Glutamatergic neuron (in vitro differentiated cells): ENCODE measurements around the gene SMCO4. TPM values are rescaled to one million over a fixed set of nuclear protein-coding genes. Genes with fewer than 3 reads are reported as not detected.
"Not testable (repeated sequence)": the region's sequence is repeated elsewhere in the genome, so short reads cannot be mapped to it uniquely, and the experiment has no call there.

Experiments used
- DNase-seq: peaks from one replicate; pipeline ENCODE4 v3.0.0; 2022
- H3K27ac Mint-ChIP-seq: one replicate; pipeline ENCODE4 v1.8.0; 2020; ENCODE audit warnings: mild to moderate bottlenecking, mixed read lengths, inconsistent platforms; ENCODE audit not compliant: unreplicated experiment
- H3K27me3 Mint-ChIP-seq: one replicate; pipeline ENCODE4 v1.8.0; 2020; ENCODE audit warnings: mild to moderate bottlenecking, moderate library complexity, mixed read lengths, inconsistent platforms; ENCODE audit not compliant: unreplicated experiment
- H3K36me3 Mint-ChIP-seq: one replicate; pipeline ENCODE4 v1.8.0; 2020; ENCODE audit warnings: mild to moderate bottlenecking, mixed read lengths, inconsistent platforms; ENCODE audit not compliant: unreplicated experiment
- H3K4me1 Mint-ChIP-seq: one replicate; pipeline ENCODE4 v1.8.0; 2020; ENCODE audit warnings: mild to moderate bottlenecking, low read depth, mixed read lengths, inconsistent platforms; ENCODE audit not compliant: unreplicated experiment
- H3K4me3 Mint-ChIP-seq: one replicate; pipeline ENCODE4 v1.8.0; 2020; ENCODE audit warnings: mild to moderate bottlenecking, mixed read lengths, inconsistent platforms; ENCODE audit not compliant: unreplicated experiment
- H3K9me3 Mint-ChIP-seq: one replicate; pipeline ENCODE4 v1.8.0; 2020; ENCODE audit warnings: mild to moderate bottlenecking, moderate library complexity, mixed read lengths, inconsistent platforms; ENCODE audit not compliant: unreplicated experiment
- total RNA-seq: library from RNA; stranded (reverse); fragmentation: NEBNext Ultra II Directional; extraction: Animal tissue kit (Norgen Biotek cat#: 25700); gene quantifications from one replicate; pipeline ENCODE4 v1.2.1, GENCODE V29; 2021; ENCODE audit not compliant: unreplicated experiment
- TF ChIP-seq, protein P1 (sequence below): fragments of 200-600 bp; sonication (generic); IDR thresholded peaks from one replicate; pipeline ENCODE4 v1.5.0; 2021; ENCODE audit not compliant: partially characterized antibody, unreplicated experiment

Gene SMCO4
- total RNA-seq, 1 donor from 2014 or later, result 3.0 TPM

DNA sequence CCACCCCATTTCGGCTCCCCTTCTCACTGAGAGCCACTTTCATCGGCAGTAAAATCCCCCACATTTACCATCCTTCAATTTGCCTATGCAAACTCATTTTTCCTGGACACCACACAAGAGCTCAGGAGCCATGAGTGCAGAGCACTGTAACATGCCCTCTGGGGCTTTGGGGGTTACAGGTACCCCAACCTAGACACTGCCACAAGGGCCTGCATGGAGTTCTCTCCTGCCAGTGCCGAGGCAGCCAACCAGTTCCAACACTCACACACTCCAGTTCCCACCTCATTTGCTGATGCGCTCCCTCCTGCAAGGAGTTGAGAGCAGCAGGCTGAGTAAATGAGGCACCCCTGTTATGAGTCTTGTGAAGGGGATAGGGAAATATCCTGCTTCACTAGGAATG is 76.1 kb downstream of the SMCO4 start:
- no peak overlapping the region for H3K27ac Mint-ChIP-seq
- H3K4me1 Mint-ChIP-seq, result peaks cover 3% of the 10 kb centered on the region
- H3K27me3 Mint-ChIP-seq, result peaks cover 2% of the 10 kb centered on the region
- H3K4me3 Mint-ChIP-seq, result no peak overlapping the region
- no peaks in the 10 kb centered on the region for H3K36me3 Mint-ChIP-seq
- TF ChIP-seq, protein P1, sequence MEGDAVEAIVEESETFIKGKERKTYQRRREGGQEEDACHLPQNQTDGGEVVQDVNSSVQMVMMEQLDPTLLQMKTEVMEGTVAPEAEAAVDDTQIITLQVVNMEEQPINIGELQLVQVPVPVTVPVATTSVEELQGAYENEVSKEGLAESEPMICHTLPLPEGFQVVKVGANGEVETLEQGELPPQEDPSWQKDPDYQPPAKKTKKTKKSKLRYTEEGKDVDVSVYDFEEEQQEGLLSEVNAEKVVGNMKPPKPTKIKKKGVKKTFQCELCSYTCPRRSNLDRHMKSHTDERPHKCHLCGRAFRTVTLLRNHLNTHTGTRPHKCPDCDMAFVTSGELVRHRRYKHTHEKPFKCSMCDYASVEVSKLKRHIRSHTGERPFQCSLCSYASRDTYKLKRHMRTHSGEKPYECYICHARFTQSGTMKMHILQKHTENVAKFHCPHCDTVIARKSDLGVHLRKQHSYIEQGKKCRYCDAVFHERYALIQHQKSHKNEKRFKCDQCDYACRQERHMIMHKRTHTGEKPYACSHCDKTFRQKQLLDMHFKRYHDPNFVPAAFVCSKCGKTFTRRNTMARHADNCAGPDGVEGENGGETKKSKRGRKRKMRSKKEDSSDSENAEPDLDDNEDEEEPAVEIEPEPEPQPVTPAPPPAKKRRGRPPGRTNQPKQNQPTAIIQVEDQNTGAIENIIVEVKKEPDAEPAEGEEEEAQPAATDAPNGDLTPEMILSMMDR, result no peak
- DNase-seq, result no peak
- peaks cover 7% of the 10 kb centered on the region for H3K9me3 Mint-ChIP-seq

DNA sequence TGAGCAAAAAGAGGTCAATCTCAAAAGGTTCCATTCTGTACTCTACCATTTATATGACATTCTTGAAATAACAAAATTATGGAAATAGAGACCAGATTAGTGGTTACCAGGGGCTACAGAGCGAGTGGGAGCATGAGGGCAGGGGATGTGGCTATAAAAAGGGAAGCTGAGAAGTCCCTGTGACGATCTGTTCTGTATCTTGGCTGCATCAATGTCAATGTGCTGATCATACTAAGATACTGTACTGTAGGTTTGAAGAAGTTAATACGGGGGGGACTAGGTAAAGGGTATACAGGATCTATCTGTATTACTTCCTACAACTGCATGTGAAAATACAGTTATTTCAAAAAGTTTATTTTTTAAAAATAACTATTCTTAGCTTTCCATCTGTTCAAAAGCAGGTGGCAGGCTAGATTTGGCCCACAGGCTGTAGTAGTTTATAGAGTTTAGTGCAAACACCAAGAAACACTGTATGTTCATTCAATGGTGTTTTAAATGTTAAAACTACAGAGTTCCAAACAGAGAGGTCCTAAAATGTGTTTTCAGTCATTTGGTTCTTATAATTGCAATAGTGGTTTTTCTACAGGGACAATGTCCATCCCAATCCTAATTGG is 78.2 kb downstream of the SMCO4 start:
- no peaks in the 10 kb centered on the region for H3K27me3 Mint-ChIP-seq
- DNase-seq, result no peak
- no peaks in the 10 kb centered on the region for H3K36me3 Mint-ChIP-seq
- no peak overlapping the region for H3K4me3 Mint-ChIP-seq
- H3K27ac Mint-ChIP-seq, result no peak overlapping the region
- peaks cover 3% of the 10 kb centered on the region for H3K4me1 Mint-ChIP-seq
- H3K9me3 Mint-ChIP-seq, result peaks cover 6% of the 10 kb centered on the region
- TF ChIP-seq, protein P1, result no peak

DNA sequence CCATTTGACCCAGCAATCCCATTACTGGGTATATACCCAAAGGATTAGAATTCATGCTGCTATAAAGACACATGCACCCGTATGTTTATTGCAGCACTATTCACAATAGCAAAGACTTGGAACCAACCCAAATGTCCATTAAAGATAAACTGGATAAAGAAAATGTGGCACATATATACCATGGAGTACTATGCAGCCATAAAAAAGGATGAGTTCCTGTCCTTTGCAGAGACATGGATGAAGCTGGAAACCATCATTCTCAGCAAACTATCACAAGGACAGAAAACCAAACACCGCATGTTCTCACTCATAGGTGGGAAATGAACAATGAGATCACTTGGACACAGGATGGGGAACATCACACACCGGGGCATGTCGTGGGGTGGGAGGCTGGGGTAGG is 79.5 kb downstream of the SMCO4 start:
- H3K4me3 Mint-ChIP-seq, H3K36me3 Mint-ChIP-seq, H3K4me1 Mint-ChIP-seq, H3K27me3 Mint-ChIP-seq, H3K27ac Mint-ChIP-seq, H3K9me3 Mint-ChIP-seq, DNase-seq: not testable (repeated sequence)

DNA sequence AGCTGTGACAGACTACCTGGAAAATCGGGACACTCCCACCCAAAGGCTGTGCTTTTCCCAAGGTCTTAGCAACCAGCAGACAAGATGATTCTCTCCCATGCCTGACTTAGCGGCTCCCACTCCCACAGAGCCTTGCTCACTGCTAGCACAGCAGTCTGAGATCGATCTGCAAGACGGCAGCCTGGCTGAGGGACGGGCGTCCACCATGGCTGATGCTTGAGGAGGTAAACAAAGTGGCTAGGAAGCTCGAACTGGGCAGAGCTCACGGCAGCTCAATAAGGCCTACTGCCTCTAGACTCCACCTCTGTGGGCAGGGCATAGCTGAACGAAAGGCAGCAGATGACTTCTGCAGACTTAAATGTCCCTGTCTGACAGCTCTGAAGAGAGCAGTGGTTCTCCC is 84.9 kb downstream of the SMCO4 start:
- no peaks in the 10 kb centered on the region for H3K36me3 Mint-ChIP-seq
- no peaks in the 10 kb centered on the region for H3K27me3 Mint-ChIP-seq
- peaks cover 6% of the 10 kb centered on the region for H3K9me3 Mint-ChIP-seq

DNA sequence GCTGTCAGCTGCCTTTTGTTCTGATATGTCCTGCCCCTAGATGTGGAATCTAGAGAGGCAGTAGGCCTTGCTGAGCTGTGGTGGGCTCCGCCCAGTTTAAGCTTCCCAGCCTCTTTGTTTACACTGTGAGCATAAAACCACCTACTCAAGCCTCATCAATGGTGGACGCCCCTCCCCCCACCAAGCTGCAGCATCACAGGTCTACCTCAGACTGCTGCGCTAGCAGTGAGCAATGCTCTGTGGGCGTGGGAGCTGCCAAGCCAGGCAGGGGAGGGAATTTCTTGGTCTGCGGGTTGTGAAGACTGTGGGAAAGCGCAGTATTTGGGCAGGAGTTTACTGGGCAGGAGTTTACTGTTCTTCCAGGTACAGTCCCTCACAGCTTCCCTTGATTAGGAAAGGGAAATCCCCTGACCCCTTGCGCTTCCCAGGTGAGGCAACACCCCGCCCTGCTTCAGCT is 98.5 kb downstream of the SMCO4 start:
- Mint-ChIP-seq H3K27ac (no peak overlapping the region), H3K9me3 (no peaks in the 10 kb centered on the region), H3K4me3 (no peak overlapping the region), H3K27me3 (no peaks in the 10 kb centered on the region), H3K36me3 (peaks cover 4% of the 10 kb centered on the region), H3K4me1 (peaks cover 3% of the 10 kb centered on the region)
- TF ChIP-seq, protein P1, result no peak
- DNase-seq, result peak; percentile 35

More for the DNA sequence above, 84.9 kb downstream of the SMCO4 start:
- no peak for DNase-seq
- H3K27ac Mint-ChIP-seq, result no peak overlapping the region
- no peak overlapping the region for H3K4me3 Mint-ChIP-seq
- no peaks in the 10 kb centered on the region for H3K4me1 Mint-ChIP-seq
- TF ChIP-seq, protein P1, result no peak

DNA sequence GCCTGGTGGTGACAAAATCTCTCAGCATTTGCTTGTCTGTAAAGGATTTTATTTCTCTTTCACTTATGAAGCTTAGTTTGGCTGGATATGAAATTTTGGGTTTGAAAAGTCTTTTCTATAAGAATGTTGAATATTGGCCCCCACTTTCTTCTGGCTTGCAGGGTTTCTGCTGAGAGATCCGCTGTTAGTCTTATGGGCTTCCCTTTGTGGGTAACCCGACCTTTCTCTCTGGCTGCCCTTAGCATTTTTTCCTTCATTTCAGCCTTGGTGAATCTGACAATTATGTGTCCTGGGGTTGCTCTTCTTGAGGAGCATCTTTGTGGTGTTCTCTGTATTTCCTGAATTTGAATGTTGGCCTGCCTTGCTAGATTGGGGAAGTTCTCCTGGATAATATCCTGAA is 100.0 kb downstream of the SMCO4 start:
- H3K36me3 Mint-ChIP-seq, H3K27ac Mint-ChIP-seq, H3K4me3 Mint-ChIP-seq, H3K9me3 Mint-ChIP-seq, DNase-seq, H3K27me3 Mint-ChIP-seq, H3K4me1 Mint-ChIP-seq: not testable (repeated sequence)
